H1 (cell line): ENCODE results near the gene MBD4. TPM values are rescaled to one million over a fixed set of nuclear protein-coding genes. Genes with fewer than 3 reads are reported as not detected.
"Not testable (repeated sequence)": the region's sequence is repeated elsewhere in the genome, so short reads cannot be mapped to it uniquely, and the experiment has no call there.

ENCODE experiments used
- CTCF ChIA-PET: fragments of 300-600 bp; sonication (Branson Sonifier 250); formaldehyde crosslinking; loops from one replicate; lab custom pipeline; 2021; ENCODE audit not compliant: partially characterized antibody; lab: Charles Lee
- POLR2A ChIA-PET: fragments of 300-600 bp; sonication (Branson Sonifier 250); formaldehyde crosslinking; loops from one replicate; lab custom pipeline; 2021; ENCODE audit warnings: inconsistent platforms; ENCODE audit not compliant: partially characterized antibody; lab: Charles Lee
- DNase-seq, 2 experiments: peaks; one replicate each; pipeline versions ENCODE4 v3.0.0 to v3.0.0-alpha.2; 2010 to 2022; ENCODE audit warnings: low spot score in 2 of 2, low read depth in 1 of 2, mixed read lengths in 1 of 2
- FAIRE-seq: peaks from 2 replicates; lab custom pipeline; 2011; peaks lifted over from hg19 to GRCh38; lab: Jason Lieb, UNC
- H2AFZ ChIP-seq: 2 replicates; pipeline ENCODE4 v1.8.1; 2012; ENCODE audit warnings: low read length, inconsistent platforms
- H2AK5ac ChIP-seq: 2 replicates; pipeline ENCODE4 v1.6.1; 2013; ENCODE audit warnings: low read depth, low read length
- H2BK120ac ChIP-seq: replicated peaks from 2 replicates; pipeline ENCODE3; 2013; ENCODE audit warnings: low read depth, low read length, inconsistent platforms
- H2BK12ac ChIP-seq: 2 replicates; pipeline ENCODE4 v1.6.1; 2013; ENCODE audit warnings: low read depth, low read length
- H2BK15ac ChIP-seq: 2 replicates; pipeline ENCODE4 v1.6.1; 2013; ENCODE audit warnings: low read length
- H2BK20ac ChIP-seq: 2 replicates; pipeline ENCODE4 v1.6.1; 2013; ENCODE audit warnings: low read length
- H2BK5ac ChIP-seq: 2 replicates; pipeline ENCODE4 v1.6.1; 2013; ENCODE audit warnings: low read depth, low read length
- H3K14ac ChIP-seq: 2 replicates; pipeline ENCODE4 v1.6.1; 2013; ENCODE audit warnings: inconsistent platforms; ENCODE audit not compliant: insufficient read length
- H3K18ac ChIP-seq: 2 replicates; pipeline ENCODE4 v1.6.1; 2013; ENCODE audit warnings: low read length; ENCODE audit errors: extremely low read depth
- H3K23ac ChIP-seq: 2 replicates; pipeline ENCODE4 v1.6.1; 2013; ENCODE audit warnings: inconsistent platforms; ENCODE audit not compliant: insufficient read length
- H3K23me2 ChIP-seq: 2 replicates; pipeline ENCODE4 v1.6.1; 2013; ENCODE audit warnings: low read depth, low read length
- H3K27ac ChIP-seq: 2 replicates; pipeline ENCODE4 v1.6.1; 2011; ENCODE audit warnings: low read depth, low read length, inconsistent platforms
- H3K27me3 ChIP-seq, 4 experiments: replicated peaks in 1 of 4; 1 replicate in 1 of 4; 2 replicates in 3 of 4; pipeline versions ENCODE4 v1.6.1 to v1.8.1; 2011 to 2013; ENCODE audit warnings: low read length in 3 of 4, mild to moderate bottlenecking in 3 of 4, inconsistent platforms in 2 of 4, mixed read lengths in 2 of 4, moderate library complexity in 1 of 4; ENCODE audit not compliant: control insufficient read depth in 3 of 4, insufficient read depth in 3 of 4; ENCODE audit errors: extremely low read depth in 1 of 4
- H3K36me3 ChIP-seq, 4 experiments: 2 replicates each; pipeline versions ENCODE4 v1.6.1 to v1.8.1; 2011 to 2013; ENCODE audit warnings: mild to moderate bottlenecking in 4 of 4, low read length in 3 of 4, moderate library complexity in 2 of 4, control low read depth in 1 of 4, inconsistent platforms in 1 of 4; ENCODE audit not compliant: insufficient read depth in 4 of 4, control insufficient read depth in 2 of 4
- H3K4ac ChIP-seq: replicated peaks from 2 replicates; pipeline ENCODE3; 2013; ENCODE audit warnings: low read length, low read depth, mixed read lengths, inconsistent platforms; ENCODE audit not compliant: insufficient read length
- H3K4me1 ChIP-seq, 4 experiments: replicated peaks in 1 of 4; 1 replicate in 1 of 4; 2 replicates in 3 of 4; pipeline versions ENCODE4 v1.6.1 to v1.8.1; 2011 to 2013; ENCODE audit warnings: low read length in 3 of 4, inconsistent platforms in 2 of 4, mixed read lengths in 1 of 4; ENCODE audit not compliant: insufficient read depth in 4 of 4, control insufficient read depth in 3 of 4
- H3K4me2 ChIP-seq, 2 experiments: 2 replicates each; pipeline versions ENCODE4 v1.6.1 to v1.8.1; 2011 to 2013; ENCODE audit warnings: low read depth in 2 of 2, low read length in 2 of 2, control low read depth in 1 of 2, inconsistent platforms in 1 of 2, mild to moderate bottlenecking in 1 of 2; ENCODE audit not compliant: insufficient read depth in 1 of 2
- H3K4me3 ChIP-seq, 4 experiments: fragments of 200-600, 300-600 bp in 1 of 4; sonication (generic), shearing (Covaris generic), sonication (Bioruptor Twin) in 1 of 4; 2 replicates each; pipeline versions ENCODE4 v1.5.1 to v1.8.1; 2011 to 2016; ENCODE audit warnings: low read length in 4 of 4, low read depth in 3 of 4, control low read depth in 2 of 4, inconsistent platforms in 2 of 4, mild to moderate bottlenecking in 2 of 4, mixed read lengths in 1 of 4, moderate library complexity in 1 of 4; ENCODE audit not compliant: insufficient read depth in 2 of 4; ENCODE audit errors: extremely low read depth in 1 of 4
- H3K56ac ChIP-seq: replicated peaks from 2 replicates; pipeline ENCODE3; 2013; ENCODE audit warnings: low read depth, mild to moderate bottlenecking, mixed read lengths, low read length, inconsistent platforms; ENCODE audit not compliant: insufficient read length
- H3K79me1 ChIP-seq: 2 replicates; pipeline ENCODE4 v1.6.1; 2013; ENCODE audit warnings: low read depth, low read length, control low read depth
- H3K79me2 ChIP-seq, 2 experiments: 2 replicates each; pipeline versions ENCODE4 v1.6.1 to v1.8.1; 2012 to 2013; ENCODE audit warnings: low read length in 2 of 2, mild to moderate bottlenecking in 2 of 2, inconsistent platforms in 1 of 2; ENCODE audit not compliant: insufficient read depth in 2 of 2, control insufficient read depth in 1 of 2
- H3K9ac ChIP-seq, 4 experiments: replicated peaks in 1 of 4; 1 replicate in 1 of 4; 2 replicates in 3 of 4; pipeline versions ENCODE4 v1.6.1 to v1.8.1; 2011 to 2013; ENCODE audit warnings: low read depth in 3 of 4, low read length in 3 of 4, control low read depth in 2 of 4, mild to moderate bottlenecking in 2 of 4, moderate library complexity in 2 of 4, inconsistent platforms in 1 of 4; ENCODE audit errors: extremely low read depth in 1 of 4
- H3K9me3 ChIP-seq, 2 experiments: 2 replicates each; pipeline versions ENCODE4 v1.6.1 to v1.8.1; 2012 to 2013; ENCODE audit warnings: mild to moderate bottlenecking in 2 of 2, moderate library complexity in 2 of 2, control low read depth in 1 of 2, inconsistent platforms in 1 of 2, low read depth in 1 of 2, low read length in 1 of 2, mixed read lengths in 1 of 2; ENCODE audit not compliant: insufficient read depth in 2 of 2
- H4K20me1 ChIP-seq, 2 experiments: replicated peaks in 1 of 2; 2 replicates each; pipeline versions ENCODE3 to v1.8.1; 2011 to 2013; ENCODE audit warnings: inconsistent platforms in 2 of 2, low read length in 2 of 2, mild to moderate bottlenecking in 1 of 2; ENCODE audit not compliant: insufficient read depth in 2 of 2, control insufficient read depth in 1 of 2
- H4K5ac ChIP-seq: 2 replicates; pipeline ENCODE4 v1.6.1; 2013; ENCODE audit warnings: low read length, low read depth, mixed read lengths, inconsistent platforms; ENCODE audit not compliant: insufficient read length
- H4K8ac ChIP-seq: 2 replicates; pipeline ENCODE4 v1.8.0; 2013; ENCODE audit warnings: mild to moderate bottlenecking, moderate library complexity, low read length, inconsistent platforms; ENCODE audit not compliant: insufficient read depth; ENCODE audit errors: extremely low read depth
- H4K91ac ChIP-seq: replicated peaks from 2 replicates; pipeline ENCODE3; 2013; ENCODE audit warnings: low read length, mixed read lengths, inconsistent platforms; ENCODE audit not compliant: insufficient read length
- CTBP2 ChIP-seq: IDR thresholded peaks from 2 replicates; pipeline ENCODE4 v1.7.0; 2011; ENCODE audit warnings: borderline replicate concordance, mild to moderate bottlenecking, moderate library complexity, mixed read lengths, low read length; ENCODE audit not compliant: insufficient read depth, insufficient read length
- KDM5A ChIP-seq: fragments of 200-600 bp; IDR thresholded peaks from 2 replicates; pipeline ENCODE4 v1.7.1; 2012; ENCODE audit warnings: mild to moderate bottlenecking, low read length, inconsistent platforms, mixed read lengths
- WGBS, 2 experiments: shearing (Covaris generic) in 1 of 2; methylation state at CpG; one replicate each; pipeline versions ENCODE4 v1.1.6 to v1.1.7; 2013 to 2015; ENCODE audit warnings: low lambda C conversion rate in 2 of 2, mixed read lengths in 2 of 2, inconsistent platforms in 1 of 2, low coverage in 1 of 2, missing lambda C conversion rate in 1 of 2; ENCODE audit not compliant: insufficient replicate concordance in 2 of 2, insufficient coverage in 1 of 2, insufficient read length in 1 of 2; ENCODE audit errors: extremely low coverage in 1 of 2, missing lambda C conversion rate in 1 of 2; 5-methylcytosine and 5-hydroxymethylcytosine counted together
- polyA plus RNA-seq, 7 experiments: library from polyadenylated mRNA; depleted of rRNA in 3 of 7; stranded (reverse) in 5 of 7; unstranded in 2 of 7; fragments of >200 nt in 5 of 7; fragments of 200-250 nt in 2 of 7; gene quantifications; 1 replicate in 5 of 7; 2 replicates in 1 of 7; 4 replicates in 1 of 7; pipeline versions ENCODE4 v1.2.1 to v1.2.3, GENCODE V29; 2011 to 2013; ENCODE audit warnings: missing spikeins in 2 of 7, mixed read lengths in 2 of 7
- total RNA-seq: library from RNA; stranded (reverse); fragmentation: NEBNext Ultra II Directional; extraction: Animal tissue kit (Norgen Biotek cat#: 25700); gene quantifications from 2 replicates; pipeline ENCODE4 v1.2.1, GENCODE V29; 2021
- TF ChIP-seq, protein P1 (sequence below): IDR thresholded peaks from 2 replicates; pipeline ENCODE4 v1.6.1; 2012; ENCODE audit warnings: inconsistent platforms

Gene MBD4
- total and polyA plus RNA-seq, 2 of the 8 experiments (the other 6 are each of a cell fraction or from before 2014, with no cell fraction given): 11.2 to 35.8 TPM

DNA sequence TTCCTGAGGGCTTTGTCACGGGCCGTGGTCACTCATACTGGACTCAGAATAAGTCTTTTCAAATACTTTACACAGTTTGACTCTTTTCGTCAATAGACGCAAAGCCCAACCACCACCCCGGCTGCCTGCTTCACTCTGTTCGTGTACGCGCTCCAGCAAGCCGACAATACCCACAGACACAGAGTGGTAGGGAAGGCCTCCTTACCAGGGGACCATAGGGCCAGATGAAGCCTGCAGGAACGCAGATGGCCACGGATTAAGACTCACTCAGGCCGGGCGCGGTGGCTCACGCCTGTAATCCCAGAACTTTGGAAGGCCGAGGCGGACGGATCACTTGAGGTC is 41.0 kb downstream of the MBD4 start (continued):
- TF ChIP-seq, protein P1, sequence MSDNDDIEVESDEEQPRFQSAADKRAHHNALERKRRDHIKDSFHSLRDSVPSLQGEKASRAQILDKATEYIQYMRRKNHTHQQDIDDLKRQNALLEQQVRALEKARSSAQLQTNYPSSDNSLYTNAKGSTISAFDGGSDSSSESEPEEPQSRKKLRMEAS: no peak
- TF ChIP-seq KDM5A: no peak
- no peak for TF ChIP-seq CTBP2

GRCh38 chr3:129393760-129394564 is 45.8 kb downstream of the MBD4 start:
- not testable (repeated sequence) for H3K4ac ChIP-seq, H3K23me2 ChIP-seq, H2AFZ ChIP-seq, H4K5ac ChIP-seq, H3K18ac ChIP-seq, H4K91ac ChIP-seq, H2BK12ac ChIP-seq, H2BK20ac ChIP-seq, H3K4me2 ChIP-seq, H2BK120ac ChIP-seq, H2BK15ac ChIP-seq, H3K4me3 ChIP-seq, H3K9ac ChIP-seq, H2BK5ac ChIP-seq, H3K14ac ChIP-seq, DNase-seq, H3K4me1 ChIP-seq, H3K23ac ChIP-seq, H3K27me3 ChIP-seq, H3K9me3 ChIP-seq, H3K27ac ChIP-seq, H2AK5ac ChIP-seq, H3K79me1 ChIP-seq, FAIRE-seq, H3K56ac ChIP-seq, H4K8ac ChIP-seq
- 94% methylated on average over 8 of the region's 17 CpGs; no CpG with 5 or more reads in 1 of the 2 experiments for WGBS, 2 experiments
- peaks cover 6 to 34% (median 18%) of the 10 kb centered on the region in 4 experiments; a peak in 6 of 8 replicates for H3K36me3 ChIP-seq
- H4K20me1 ChIP-seq: peaks cover 4 to 20% of the 10 kb centered on the region in 2 experiments
- CTCF ChIA-PET: interaction anchor here (0.6 kb wide), 1 partner anchor 37 kb away, joined by 4 read pairs; no protein-coding TSS in a partner anchor
- peaks cover 17 to 44% of the 10 kb centered on the region in 2 experiments for H3K79me2 ChIP-seq
- POLR2A ChIA-PET: interaction anchor here (1.2 to 1.5 kb wide), 2 partner anchors 17 to 31 kb away, joined by 3 read pairs; no protein-coding TSS in a partner anchor
